HepG2 (cell line): ENCODE data around the gene AP2A2. TPM values are rescaled to one million over a fixed set of nuclear protein-coding genes. Genes with fewer than 3 reads are reported as not detected.
A peak's percentile ranks its signal among the peaks of the same experiment; 100 is the strongest.

Source experiments
- ATAC-seq: fragments of 200-7000 bp; cut with Tn5 transposase; 3 replicates; pipeline ENCODE4 v1.9.1; 2020; ENCODE audit warnings: mild to moderate bottlenecking, moderate library complexity
- BruUV-seq: library from RNA; stranded (reverse); fragments of 400-500 nt; replicated peaks from 2 replicates; lab custom pipeline; 2021; lab: Mats Ljungman, UMichigan
- CTCF ChIA-PET: fragments of 300-600 bp; formaldehyde crosslinking; extraction: SDS; loops from one replicate; lab custom pipeline; 2021; ENCODE audit warnings: low total read pairs, inconsistent platforms, low intra/inter-chr PET ratio; lab: Yijun Ruan, JAX
- POLR2A ChIA-PET: fragments of 350-600 bp; sonication (Branson Sonifier 250); formaldehyde crosslinking; loops from one replicate; lab custom pipeline; 2020; ENCODE audit warnings: antibody characterized with exemption, inconsistent platforms; lab: Yijun Ruan, JAX
- DNase-seq: peaks from one replicate; pipeline ENCODE4 v3.0.0-alpha.2; 2015; ENCODE audit warnings: low spot score
- FAIRE-seq: peaks from 3 replicates; lab custom pipeline; 2011; peaks lifted over from hg19 to GRCh38; lab: Jason Lieb, UNC
- H2AFZ ChIP-seq: one replicate; pipeline ENCODE4 v1.6.1; 2011; ENCODE audit warnings: low read length, inconsistent platforms
- H3K27ac ChIP-seq: fragments of 300-600 bp; 3 replicates; pipeline ENCODE4 v1.8.0; 2011; ENCODE audit warnings: mixed run types, mild to moderate bottlenecking, mixed read lengths, low read length, inconsistent platforms; ENCODE audit not compliant: insufficient read depth; ENCODE audit errors: extremely low read length
- H3K27me3 ChIP-seq, 2 experiments: fragments of 200-600 bp in 1 of 2; 2 replicates in 1 of 2; 3 replicates in 1 of 2; pipeline versions ENCODE4 v1.6.0 to v1.8.0; 2011; ENCODE audit warnings: low read length in 2 of 2, mild to moderate bottlenecking in 2 of 2, moderate library complexity in 2 of 2, inconsistent platforms in 1 of 2; ENCODE audit not compliant: insufficient read depth in 2 of 2, control insufficient read depth in 1 of 2
- H3K36me3 ChIP-seq, 2 experiments: fragments of 200-600 bp in 1 of 2; replicated peaks in 1 of 2; 2 replicates in 1 of 2; 3 replicates in 1 of 2; pipeline versions ENCODE4 v1.5.1 to v1.8.0; 2011; ENCODE audit warnings: low read length in 2 of 2, inconsistent platforms in 1 of 2; ENCODE audit not compliant: insufficient read depth in 2 of 2, control insufficient read depth in 1 of 2
- H3K4me1 ChIP-seq: 2 replicates; pipeline ENCODE4 v1.5.1; 2012; ENCODE audit warnings: low read length, inconsistent platforms; ENCODE audit not compliant: insufficient read depth
- H3K4me2 ChIP-seq: 2 replicates; pipeline ENCODE4 v1.6.0; 2011; ENCODE audit warnings: low read depth, low read length, inconsistent platforms
- H3K4me3 ChIP-seq, 3 experiments: fragments of 200-600 bp in 1 of 3; sonication (generic), shearing (Covaris generic) in 1 of 3; replicated peaks in 1 of 3; 2 replicates each; pipeline ENCODE4 v1.5.1; 2011 to 2016; ENCODE audit warnings: low read length in 3 of 3, inconsistent platforms in 2 of 3, low read depth in 2 of 3, mild to moderate bottlenecking in 2 of 3, control low read depth in 1 of 3, mixed read lengths in 1 of 3; ENCODE audit not compliant: insufficient read depth in 1 of 3
- H3K79me2 ChIP-seq: one replicate; pipeline ENCODE4 v1.6.1; 2011; ENCODE audit warnings: low read length, inconsistent platforms; ENCODE audit not compliant: insufficient read depth
- H3K9ac ChIP-seq: 2 replicates; pipeline ENCODE4 v1.6.0; 2011; ENCODE audit warnings: mild to moderate bottlenecking, low read depth, low read length, inconsistent platforms; ENCODE audit not compliant: insufficient read depth
- H3K9me3 ChIP-seq: 2 replicates; pipeline ENCODE4 v1.5.1; 2012; ENCODE audit warnings: mild to moderate bottlenecking, low read length
- H4K20me1 ChIP-seq: 2 replicates; pipeline ENCODE4 v1.6.0; 2011; ENCODE audit warnings: inconsistent platforms, mild to moderate bottlenecking, low read length, moderate library complexity; ENCODE audit not compliant: insufficient read depth
- AGO2 ChIP-seq: fragments of 200-400 bp; formaldehyde crosslinking; optimal IDR thresholded peaks from 2 replicates; pipeline ENCODE3; 2017; ENCODE audit warnings: mild to moderate bottlenecking, low read depth, low read length, moderate library complexity
- POLR2AphosphoS2 ChIP-seq: IDR thresholded peaks from 2 replicates; pipeline ENCODE4 v1.6.1; 2011; ENCODE audit warnings: low read depth, low read length, improper control_type of control experiment
- ZNF160 ChIP-seq: sonication (generic); formaldehyde crosslinking; IDR thresholded peaks from 2 replicates; pipeline ENCODE4 v1.8.0; 2022; ENCODE audit warnings: mild to moderate bottlenecking, inconsistent platforms, missing genetic modification reagents
- ZNF263 ChIP-seq: sonication (generic); formaldehyde crosslinking; IDR thresholded peaks from 2 replicates; pipeline ENCODE4 v1.4.0; 2020; ENCODE audit warnings: missing genetic modification reagents
- WGBS: methylation state at CpG from one replicate; pipeline ENCODE4 v1.1.6; 2017; ENCODE audit warnings: low lambda C conversion rate; 5-methylcytosine and 5-hydroxymethylcytosine counted together
- in situ Hi-C: cut with HindIII; loops from 2 replicates; pipeline ENCODE4 v1.10.0; 2017; ENCODE audit warnings: low pct_unique_long_range_greater_than_20kb; ENCODE audit not compliant: extremely low pct_ligation_motif_present
- intact Hi-C: fragments of 100-400 bp; cut with micrococcal nuclease; formaldehyde crosslinking; loops from one replicate; pipeline ENCODE4 v1.10.0; 2022; ENCODE audit not compliant: unreplicated experiment
- polyA plus RNA-seq, 8 experiments: library from polyadenylated mRNA; depleted of rRNA in 3 of 8; stranded (reverse) in 7 of 8; unstranded in 1 of 8; fragments of >200 nt; fragmentation: Illumina TruSeq in 4 of 8; extraction: Trizol in 4 of 8; gene quantifications; 2 replicates each; pipeline versions ENCODE4 v1.2.1 to v1.2.3, GENCODE V29; 2011 to 2016; ENCODE audit warnings: low read depth in 4 of 8, missing spikeins in 1 of 8, mixed read lengths in 1 of 8; ENCODE audit not compliant: insufficient read depth in 1 of 8
- total RNA-seq, 5 experiments: library from RNA; depleted of rRNA; stranded (reverse); fragments of >200 nt; fragmentation: Illumina TruSeq; extraction: Trizol; gene quantifications; 2 replicates each; pipeline ENCODE4 v1.2.3, GENCODE V29; 2016; ENCODE audit warnings: low read depth in 1 of 5

The AP2A2 gene
- total and polyA plus RNA-seq, 2 of the 13 experiments (the other 11 are each of a cell fraction or from before 2014, with no cell fraction given), result 25.7 to 75.7 TPM

DNA sequence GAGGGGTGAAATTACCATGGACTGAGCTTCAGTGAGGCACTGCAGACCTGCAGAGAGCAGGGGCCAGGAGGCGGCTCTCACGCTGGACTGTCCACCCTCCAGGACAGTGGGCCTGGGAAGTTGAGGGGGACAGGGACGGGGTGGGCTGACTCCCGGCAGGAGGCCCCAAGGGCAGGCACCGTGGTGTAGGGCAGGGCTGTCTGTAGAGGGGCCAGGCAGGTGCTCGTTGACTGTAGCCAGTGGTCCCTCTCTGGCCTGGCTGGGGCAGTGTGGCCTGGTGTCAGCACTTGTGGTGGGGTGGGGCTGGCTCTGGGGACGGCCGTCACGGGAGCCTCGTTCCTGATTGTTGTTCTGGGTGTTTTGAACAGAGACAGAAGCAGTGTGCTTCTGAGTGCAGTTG lies 64.4 kb downstream of the AP2A2 start:
- H3K27ac ChIP-seq, result no peak overlapping the region
- WGBS, result 98% methylated on average over 9 of the region's 10 CpGs
- no peak overlapping the region for H3K4me3 ChIP-seq
- in situ Hi-C loops (no loop called here), intact Hi-C loops (no loop called here)
- no peak for ATAC-seq
- no peak for TF ChIP-seq POLR2AphosphoS2
- TF ChIP-seq AGO2, result peak; percentile 50
- TF ChIP-seq, all 625 proteins: peak for 1
- no TSS peak for BruUV-seq
- H3K4me2 ChIP-seq, result no peak overlapping the region
- no peaks in the 10 kb centered on the region for H3K79me2 ChIP-seq
- no peaks in the 10 kb centered on the region for H3K9me3 ChIP-seq
- FAIRE-seq (no peak), DNase-seq (no peak)
- ChIA-PET POLR2A (no interaction called here), CTCF (no interaction called here)
- no peaks in the 10 kb centered on the region for H3K27me3 ChIP-seq
- peaks cover 42 to 75% of the 10 kb centered on the region in 2 experiments for H3K36me3 ChIP-seq
- H3K9ac ChIP-seq, result no peak overlapping the region
- no peaks in the 10 kb centered on the region for H4K20me1 ChIP-seq
- H2AFZ ChIP-seq, result no peak overlapping the region
- H3K4me1 ChIP-seq, result no peaks in the 10 kb centered on the region

DNA sequence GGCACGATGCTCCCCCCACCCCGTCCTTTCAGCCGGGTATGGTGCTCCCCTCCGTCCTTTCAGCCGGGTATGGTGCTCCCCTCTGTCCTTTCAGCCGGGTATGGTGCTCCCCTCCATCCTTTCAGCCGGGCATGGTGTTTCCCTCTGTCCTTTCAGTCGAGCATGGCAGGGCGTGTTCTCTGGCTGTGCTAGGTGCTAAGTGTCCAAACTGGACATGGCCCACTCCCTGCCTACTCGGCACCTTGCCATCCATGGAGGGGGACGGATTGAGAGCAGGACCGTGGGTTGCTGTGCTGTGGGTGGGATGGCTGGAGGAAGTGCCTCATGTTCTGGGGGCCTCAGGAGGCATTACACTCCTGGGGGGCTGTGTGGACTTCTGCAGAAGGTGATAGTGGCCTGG lies 65.4 kb downstream of the AP2A2 start:
- ChIA-PET CTCF (no interaction called here), POLR2A (no interaction called here)
- Histone ChIP-seq H3K9me3 (no peaks in the 10 kb centered on the region), H3K4me1 (no peaks in the 10 kb centered on the region), H3K4me2 (no peak overlapping the region), H3K27me3 (no peaks in the 10 kb centered on the region), H3K36me3 (peaks cover 35 to 73% of the 10 kb centered on the region in 2 experiments), H3K4me3 (no peak overlapping the region), H3K27ac (no peak overlapping the region), H4K20me1 (no peaks in the 10 kb centered on the region), H2AFZ (no peak overlapping the region), H3K79me2 (no peaks in the 10 kb centered on the region), H3K9ac (no peak overlapping the region)
- in situ Hi-C loops (no loop called here), intact Hi-C loops (no loop called here)
- ATAC-seq, result no peak
- DNase-seq, result no peak
- BruUV-seq, result no TSS peak
- FAIRE-seq, result no peak
- 90% methylated on average over 12 of the region's 12 CpGs for WGBS
- TF ChIP-seq ZNF160 (CRISPR knock-in tag) (no peak), ZNF263 (CRISPR knock-in tag) (0 out of 2 replicates have a peak, but pooled peaks have one; percentile 44)
